ENCODE data around the gene AGK. TPM values are rescaled to one million over a fixed set of nuclear protein-coding genes. Genes with fewer than 3 reads are reported as not detected.

AGK gene
- total and polyA plus RNA-seq, 12 donors, result 17.7 to 45.1 (median 38.3) TPM

DNA sequence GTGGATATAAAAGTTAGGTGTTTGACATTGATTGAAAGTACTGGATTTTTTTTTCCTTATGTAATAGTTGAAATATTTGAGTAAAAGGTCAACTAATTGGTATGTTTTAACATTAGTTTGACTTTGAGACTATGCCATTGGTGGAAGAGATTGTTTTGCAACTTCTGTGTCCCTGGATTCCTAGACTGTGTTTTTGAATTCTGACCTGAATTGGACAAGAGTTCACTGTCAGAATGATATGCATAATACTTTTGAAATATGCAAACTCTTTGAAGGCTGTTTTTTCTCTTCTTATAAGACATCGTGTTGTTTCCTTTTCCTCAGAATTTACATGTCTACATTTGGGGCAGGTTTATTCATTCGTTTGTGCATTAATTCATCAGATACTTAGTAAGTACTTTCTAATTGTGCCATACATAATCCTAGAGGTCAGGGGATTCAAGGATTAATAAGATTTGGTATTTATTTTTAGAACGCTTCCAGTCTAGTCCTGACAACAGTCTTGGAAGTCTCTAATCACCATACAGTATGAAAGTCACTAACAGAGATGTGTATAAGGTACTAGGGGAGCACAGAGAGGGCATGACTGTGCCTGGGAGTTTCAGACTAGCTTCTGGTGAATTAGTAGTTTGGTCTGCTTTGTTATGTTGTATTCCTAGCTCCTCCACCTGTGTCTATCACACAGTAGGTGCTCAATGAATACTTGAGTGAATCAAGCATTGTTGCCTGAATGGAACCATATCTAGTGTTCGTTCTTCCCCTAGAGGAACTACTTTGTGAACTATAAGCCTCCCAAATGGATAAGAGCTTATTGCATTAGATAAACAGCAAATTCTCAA lies 49.2 kb downstream of the AGK start:
- intact Hi-C loops (cut with DNase I), result no loop called here

DNA sequence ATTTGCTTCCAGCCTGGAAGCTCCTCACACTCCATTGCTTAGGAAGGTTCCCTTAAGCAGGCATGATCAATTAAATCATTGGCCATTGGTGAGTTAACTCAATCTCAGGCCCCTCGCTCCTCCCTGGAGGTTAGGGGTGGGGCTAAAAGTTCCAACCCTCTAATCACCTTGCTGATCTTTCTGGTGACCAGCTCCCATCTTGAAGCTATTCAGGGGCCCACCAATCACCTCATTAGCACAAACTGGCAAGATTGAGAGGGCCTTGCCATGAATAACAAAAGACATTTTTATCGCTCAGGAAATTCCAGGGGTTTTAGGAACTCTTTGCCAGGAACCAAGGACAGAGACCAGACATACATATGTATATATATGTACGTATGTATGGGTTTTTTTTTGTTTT lies 58.4 kb downstream of the AGK start:
- Histone ChIP-seq H3K27me3 (no peaks in the 10 kb centered on the region), H3K27ac (no peak overlapping the region), H3K9me3 (no peaks in the 10 kb centered on the region), H3K4me1 (no peaks in the 10 kb centered on the region), H3K4me3 (no peak overlapping the region), H3K36me3 (peaks cover 0 to 83% (median 26%) of the 10 kb centered on the region in 9 donors)
- ATAC-seq (no peak), DNase-seq (no peak)
- intact Hi-C loops (cut with DNase I), result no loop called here
- TF ChIP-seq, protein P1, sequence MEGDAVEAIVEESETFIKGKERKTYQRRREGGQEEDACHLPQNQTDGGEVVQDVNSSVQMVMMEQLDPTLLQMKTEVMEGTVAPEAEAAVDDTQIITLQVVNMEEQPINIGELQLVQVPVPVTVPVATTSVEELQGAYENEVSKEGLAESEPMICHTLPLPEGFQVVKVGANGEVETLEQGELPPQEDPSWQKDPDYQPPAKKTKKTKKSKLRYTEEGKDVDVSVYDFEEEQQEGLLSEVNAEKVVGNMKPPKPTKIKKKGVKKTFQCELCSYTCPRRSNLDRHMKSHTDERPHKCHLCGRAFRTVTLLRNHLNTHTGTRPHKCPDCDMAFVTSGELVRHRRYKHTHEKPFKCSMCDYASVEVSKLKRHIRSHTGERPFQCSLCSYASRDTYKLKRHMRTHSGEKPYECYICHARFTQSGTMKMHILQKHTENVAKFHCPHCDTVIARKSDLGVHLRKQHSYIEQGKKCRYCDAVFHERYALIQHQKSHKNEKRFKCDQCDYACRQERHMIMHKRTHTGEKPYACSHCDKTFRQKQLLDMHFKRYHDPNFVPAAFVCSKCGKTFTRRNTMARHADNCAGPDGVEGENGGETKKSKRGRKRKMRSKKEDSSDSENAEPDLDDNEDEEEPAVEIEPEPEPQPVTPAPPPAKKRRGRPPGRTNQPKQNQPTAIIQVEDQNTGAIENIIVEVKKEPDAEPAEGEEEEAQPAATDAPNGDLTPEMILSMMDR (IDR thresholded peaks at IDR 0.05), result no peak
- 95 to 96% methylated on average over 3 of the region's 3 CpGs for WGBS, 2 donors

More for the DNA sequence above, 49.2 kb downstream of the AGK start:
- no peak for DNase-seq
- TF ChIP-seq, protein P1 (IDR thresholded peaks at IDR 0.05), result no peak
- Histone ChIP-seq H3K27me3 (no peaks in the 10 kb centered on the region), H3K4me1 (no peaks in the 10 kb centered on the region), H3K4me3 (no peak overlapping the region), H3K36me3 (peaks cover 0 to 83% (median 23%) of the 10 kb centered on the region in 9 donors), H3K27ac (no peak overlapping the region), H3K9me3 (no peaks in the 10 kb centered on the region)
- 87 to 88% methylated on average over 4 of the region's 4 CpGs for WGBS, 2 donors
- ATAC-seq, result no peak

DNA sequence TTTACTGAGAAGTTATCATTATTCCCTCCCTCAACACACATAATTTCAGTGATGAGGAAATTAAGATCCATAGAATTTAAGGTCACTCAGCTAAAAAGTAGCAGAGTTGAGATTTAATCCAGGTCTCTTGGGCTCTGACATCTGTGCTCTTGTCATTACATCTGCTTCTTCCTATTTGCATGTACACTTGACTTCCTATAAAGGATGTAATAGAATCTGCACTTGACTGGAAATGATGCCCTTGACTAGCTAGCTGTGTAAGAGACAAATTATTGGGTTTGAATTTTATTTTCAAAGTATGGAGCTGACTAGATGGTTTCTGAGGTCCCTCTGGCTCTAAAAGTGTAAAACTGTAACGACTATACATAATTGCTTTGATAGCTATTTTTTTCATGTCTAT lies 59.5 kb downstream of the AGK start:
- ATAC-seq (no peak), DNase-seq (no peak)
- no peak overlapping the region for H3K4me3 ChIP-seq
- TF ChIP-seq, protein P1 (IDR thresholded peaks at IDR 0.05), result no peak
- H3K9me3 ChIP-seq, result no peaks in the 10 kb centered on the region
- intact Hi-C loops (cut with DNase I), result no loop called here
- peaks cover 0 to 74% (median 22%) of the 10 kb centered on the region in 9 donors for H3K36me3 ChIP-seq
- no peak overlapping the region for H3K27ac ChIP-seq
- peaks cover 0 to 4% (median 0%) of the 10 kb centered on the region in 9 donors for H3K4me1 ChIP-seq
- no peaks in the 10 kb centered on the region for H3K27me3 ChIP-seq
- 95 to 96% methylated on average over 1 of the region's 1 CpG for WGBS, 2 donors

DNA sequence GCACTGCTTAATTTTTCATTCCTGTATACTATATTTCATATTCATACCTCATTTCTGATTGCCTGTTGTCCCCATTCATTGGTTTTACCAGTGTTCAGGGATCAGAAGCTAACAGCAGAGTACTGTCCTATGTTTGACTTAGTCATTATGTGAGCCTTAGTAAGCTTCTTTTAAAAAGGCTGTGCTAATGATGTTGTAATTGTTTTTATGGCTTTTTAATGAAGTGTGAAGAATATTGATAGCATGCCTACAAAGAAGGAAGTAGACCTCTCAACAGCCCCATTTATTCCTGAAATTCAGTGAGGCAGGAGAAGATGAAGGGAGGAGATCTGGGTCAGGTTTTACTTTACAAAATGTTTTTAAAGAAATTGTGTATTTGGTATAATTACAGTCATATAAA lies 61.7 kb downstream of the AGK start:
- intact Hi-C loops (cut with DNase I), result no loop called here
- no peak overlapping the region for H3K4me3 ChIP-seq
- H3K27me3 ChIP-seq, result no peaks in the 10 kb centered on the region
- ATAC-seq (no peak), DNase-seq (no peak)
- TF ChIP-seq, protein P1 (IDR thresholded peaks at IDR 0.05), result no peak
- peaks cover 0 to 5% (median 0%) of the 10 kb centered on the region in 9 donors for H3K4me1 ChIP-seq
- no peaks in the 10 kb centered on the region for H3K9me3 ChIP-seq
- H3K27ac ChIP-seq, result no peak overlapping the region
- H3K36me3 ChIP-seq, result peaks cover 0 to 66% (median 19%) of the 10 kb centered on the region in 9 donors

Data from heart right ventricle (tissue), 16 donors.